Neural progenitor cell (in vitro differentiated cells): ENCODE measurements around the gene MGAT4A.

Source experiments
- CTCF ChIP-seq: fragments of 200-600 bp; sonication (generic); IDR thresholded peaks from 2 replicates; pipeline ENCODE4 v1.5.1; 2017; ENCODE audit warnings: antibody characterized with exemption, mild to moderate bottlenecking
- EZH2 ChIP-seq: fragments of 200-600 bp; sonication (generic); IDR thresholded peaks from 2 replicates; pipeline ENCODE4 v1.6.1; 2017; ENCODE audit warnings: antibody characterized with exemption, mild to moderate bottlenecking, moderate library complexity
- EZH2phosphoT487 ChIP-seq: fragments of 200-600 bp; sonication (generic); IDR thresholded peaks from 2 replicates; pipeline ENCODE4 v1.6.1; 2017; ENCODE audit warnings: antibody characterized with exemption

- TF ChIP-seq EZH2, result no peak
- TF ChIP-seq CTCF, result no peak
- TF ChIP-seq EZH2phosphoT487, result no peak
These were observed 157.5 kb downstream of the MGAT4A start for GRCh38 chr2:98573426-98573825.
